OCI-LY1 (cell line): ENCODE results near the gene SP100.

Experiments used
- H2AFZ ChIP-seq: fragments of 200-600 bp; sonication (generic), shearing (Covaris generic); 2 replicates; pipeline ENCODE4 v1.6.0; 2014; ENCODE audit warnings: antibody characterized with exemption, mild to moderate bottlenecking, low read length
- H3F3A ChIP-seq: fragments of 200-600 bp; sonication (generic), shearing (Covaris generic); 2 replicates; pipeline ENCODE4 v1.6.0; 2014; ENCODE audit warnings: mild to moderate bottlenecking, antibody characterized with exemption, low read length, moderate library complexity; ENCODE audit not compliant: insufficient read depth
- H3K27ac ChIP-seq: fragments of 200-600 bp; sonication (generic); 2 replicates; pipeline ENCODE4 v1.5.1; 2014; ENCODE audit warnings: low read length, mixed run types, mild to moderate bottlenecking, low read depth; ENCODE audit not compliant: poor library complexity, severe bottlenecking
- H3K27me3 ChIP-seq: fragments of 200-600 bp; sonication (generic); 2 replicates; pipeline ENCODE4 v1.6.0; 2014; ENCODE audit warnings: antibody characterized with exemption, mild to moderate bottlenecking, low read length, moderate library complexity; ENCODE audit not compliant: insufficient read depth
- H3K36me3 ChIP-seq: fragments of 200-600 bp; sonication (generic); 2 replicates; pipeline ENCODE4 v1.6.1; 2014; ENCODE audit warnings: mild to moderate bottlenecking, antibody characterized with exemption, low read length, moderate library complexity, mixed read lengths; ENCODE audit not compliant: insufficient read depth
- H3K4me1 ChIP-seq: fragments of 200-600 bp; sonication (generic); 2 replicates; pipeline ENCODE4 v1.5.1; 2014; ENCODE audit warnings: mild to moderate bottlenecking, low read length, moderate library complexity; ENCODE audit not compliant: insufficient read depth, severe bottlenecking
- H3K4me2 ChIP-seq: fragments of 200-600 bp; sonication (generic), shearing (Covaris generic); 2 replicates; pipeline ENCODE4 v1.6.1; 2014; ENCODE audit warnings: low read length
- H3K4me3 ChIP-seq: fragments of 200-600 bp; sonication (generic); 2 replicates; pipeline ENCODE4 v1.5.1; 2014; ENCODE audit warnings: low read length, low read depth, mild to moderate bottlenecking, mixed read lengths; ENCODE audit not compliant: poor library complexity, severe bottlenecking
- H3K79me2 ChIP-seq: fragments of 200-600 bp; shearing (Covaris generic); 2 replicates; pipeline ENCODE4 v1.6.1; 2016; ENCODE audit warnings: mixed run types, low read length, mixed read lengths; ENCODE audit not compliant: insufficient read depth
- H3K9ac ChIP-seq: fragments of 200-600 bp; sonication (generic), shearing (Covaris generic); 2 replicates; pipeline ENCODE4 v1.6.1; 2014; ENCODE audit warnings: mild to moderate bottlenecking, low read length, mixed read lengths
- H3K9me2 ChIP-seq: fragments of 200-600 bp; sonication (generic), shearing (Covaris generic); 2 replicates; pipeline ENCODE4 v1.6.1; 2014; ENCODE audit warnings: low read depth, mild to moderate bottlenecking, low read length, mixed read lengths
- H3K9me3 ChIP-seq: fragments of 200-600 bp; shearing (Covaris generic); 2 replicates; pipeline ENCODE4 v1.6.1; 2014; ENCODE audit warnings: low read length, mixed read lengths
- H4K20me1 ChIP-seq: fragments of 200-600 bp; sonication (generic), shearing (Covaris generic); 2 replicates; pipeline ENCODE4 v1.6.0; 2016; ENCODE audit warnings: mild to moderate bottlenecking, low read length; ENCODE audit not compliant: insufficient read depth
- CTCF ChIP-seq: fragments of 200-600 bp; sonication (generic), shearing (Covaris generic); IDR thresholded peaks from 2 replicates; pipeline ENCODE4 v1.5.1; 2017; ENCODE audit warnings: mild to moderate bottlenecking, antibody characterized with exemption, low read length, moderate library complexity, mixed read lengths
- EZH2 ChIP-seq: fragments of 200-600 bp; sonication (generic), shearing (Covaris generic); IDR thresholded peaks from 2 replicates; pipeline ENCODE4 v1.8.0; 2017; ENCODE audit warnings: borderline replicate concordance, mixed run types, mild to moderate bottlenecking, antibody characterized with exemption, low read length, moderate library complexity, mixed read lengths

SP100 gene

GRCh38 chr2:230423851-230424458 is 8.0 kb downstream of the SP100 start:
- Histone ChIP-seq H3F3A (no peaks in the 10 kb centered on the region), H3K4me3 (no peak overlapping the region), H3K4me1 (peaks cover 15% of the 10 kb centered on the region), H3K9me3 (peaks cover under 1% of the 10 kb centered on the region; the same call in 1 of the 2 replicates), H3K9ac (no peak overlapping the region), H2AFZ (no peak overlapping the region), H3K79me2 (peaks cover 86% of the 10 kb centered on the region), H3K36me3 (peaks cover 40% of the 10 kb centered on the region), H3K27me3 (no peaks in the 10 kb centered on the region), H3K27ac (no peak overlapping the region), H3K4me2 (no peak overlapping the region), H4K20me1 (no peaks in the 10 kb centered on the region), H3K9me2 (no peaks in the 10 kb centered on the region)
- TF ChIP-seq EZH2 (no peak), CTCF (no peak)

- no peak overlapping the region for H3K4me2 ChIP-seq
- H3K27me3 ChIP-seq = no peaks in the 10 kb centered on the region
- no peaks in the 10 kb centered on the region for H3F3A ChIP-seq
- no peak overlapping the region for H3K9ac ChIP-seq
- no peak overlapping the region for H3K4me3 ChIP-seq
- TF ChIP-seq EZH2 (no peak), CTCF (no peak)
- H2AFZ ChIP-seq = no peak overlapping the region
- H3K79me2 ChIP-seq = peaks cover 86% of the 10 kb centered on the region
- peaks cover 52% of the 10 kb centered on the region for H3K36me3 ChIP-seq
- H4K20me1 ChIP-seq = no peaks in the 10 kb centered on the region
- no peak overlapping the region for H3K27ac ChIP-seq
- H3K9me2 ChIP-seq = no peaks in the 10 kb centered on the region
- H3K9me3 ChIP-seq = peaks cover 10% of the 10 kb centered on the region
- H3K4me1 ChIP-seq = peaks cover under 1% of the 10 kb centered on the region
Measured at GRCh38 chr2:230425377-230425776, 9.4 kb downstream of the SP100 start.

- Histone ChIP-seq H3K4me1 (no peaks in the 10 kb centered on the region), H3K4me3 (no peak overlapping the region)
Measured at GRCh38 chr2:230429513-230429912, 13.5 kb downstream of the SP100 start.

More at GRCh38 chr2:230429513-230429912, 13.5 kb downstream of the SP100 start:
- H3K27me3 ChIP-seq = no peaks in the 10 kb centered on the region
- no peak for TF ChIP-seq CTCF
- no peak for TF ChIP-seq EZH2
- no peak overlapping the region for H3K9ac ChIP-seq
- no peak overlapping the region for H3K27ac ChIP-seq
- H3K4me2 ChIP-seq = no peak overlapping the region
- H3K36me3 ChIP-seq = peaks cover 65% of the 10 kb centered on the region
- H2AFZ ChIP-seq = no peak overlapping the region
- H3K79me2 ChIP-seq = peaks cover 78% of the 10 kb centered on the region
- H3K9me2 ChIP-seq = no peaks in the 10 kb centered on the region
- H3K9me3 ChIP-seq = peaks cover 24% of the 10 kb centered on the region
- H3F3A ChIP-seq = no peaks in the 10 kb centered on the region
- H4K20me1 ChIP-seq = no peaks in the 10 kb centered on the region
